ENCODE measurements around the gene CHD2. TPM values are rescaled to one million over a fixed set of nuclear protein-coding genes. Genes with fewer than 3 reads are reported as not detected.

Gene CHD2
- total RNA-seq, 1 experiment from 2014 or later, result 81.8 TPM

GRCh38 chr15:92952458-92952850, 52.3 kb downstream of the CHD2 start:
- DNase-seq (ENCODE audit: low read depth, low spot score) (no peak), ATAC-seq (no peak)
- TF ChIP-seq POLR2AphosphoS5 (IDR thresholded peaks at IDR 0.05; ENCODE audit: low read depth, low read length) (no peak), TCF7L2 (IDR thresholded peaks at IDR 0.05; ENCODE audit: low read depth, low read length) (no peak), REST (IDR thresholded peaks at IDR 0.05; ENCODE audit: insufficient read depth in 1 of 2, low read depth in 2 of 2, low read length in 1 of 2) (no peak), SIN3A (IDR thresholded peaks at IDR 0.05; ENCODE audit: borderline replicate concordance, insufficient read depth, low read depth, low read length) (no peak)
- TF ChIP-seq, protein P1, sequence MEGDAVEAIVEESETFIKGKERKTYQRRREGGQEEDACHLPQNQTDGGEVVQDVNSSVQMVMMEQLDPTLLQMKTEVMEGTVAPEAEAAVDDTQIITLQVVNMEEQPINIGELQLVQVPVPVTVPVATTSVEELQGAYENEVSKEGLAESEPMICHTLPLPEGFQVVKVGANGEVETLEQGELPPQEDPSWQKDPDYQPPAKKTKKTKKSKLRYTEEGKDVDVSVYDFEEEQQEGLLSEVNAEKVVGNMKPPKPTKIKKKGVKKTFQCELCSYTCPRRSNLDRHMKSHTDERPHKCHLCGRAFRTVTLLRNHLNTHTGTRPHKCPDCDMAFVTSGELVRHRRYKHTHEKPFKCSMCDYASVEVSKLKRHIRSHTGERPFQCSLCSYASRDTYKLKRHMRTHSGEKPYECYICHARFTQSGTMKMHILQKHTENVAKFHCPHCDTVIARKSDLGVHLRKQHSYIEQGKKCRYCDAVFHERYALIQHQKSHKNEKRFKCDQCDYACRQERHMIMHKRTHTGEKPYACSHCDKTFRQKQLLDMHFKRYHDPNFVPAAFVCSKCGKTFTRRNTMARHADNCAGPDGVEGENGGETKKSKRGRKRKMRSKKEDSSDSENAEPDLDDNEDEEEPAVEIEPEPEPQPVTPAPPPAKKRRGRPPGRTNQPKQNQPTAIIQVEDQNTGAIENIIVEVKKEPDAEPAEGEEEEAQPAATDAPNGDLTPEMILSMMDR (IDR thresholded peaks at IDR 0.05), result no peak
- CTCF ChIA-PET, result no interaction called here
- POLR2A ChIA-PET, result no interaction called here
- intact Hi-C loops (cut with micrococcal nuclease; ENCODE audit: unreplicated experiment) (no loop called here), in situ Hi-C loops (cut with HindIII; ENCODE audit: low pct_unique_long_range_greater_than_20kb, low sequenced_read_pairs) (no loop called here)
- no peak overlapping the region for H3K27ac ChIP-seq (ENCODE audit: low read length)
- no peaks in the 10 kb centered on the region for H3K4me1 ChIP-seq (ENCODE audit: control insufficient read depth, insufficient read depth, low read length)
- H3K27me3 ChIP-seq (ENCODE audit: control insufficient read depth, insufficient read depth, low read length), result no peaks in the 10 kb centered on the region
- H3K4me3 ChIP-seq (ENCODE audit: low read depth in 2 of 2, low read length in 2 of 2), result no peak overlapping the region
- H3K36me3 ChIP-seq (ENCODE audit: control insufficient read depth, insufficient read depth, low read length), result peaks cover 87% of the 10 kb centered on the region
- BruUV-seq (replicated peaks), result no TSS peak
- peaks cover 21% of the 10 kb centered on the region for H3K9me3 ChIP-seq (ENCODE audit: control insufficient read depth, insufficient read depth, low read depth, low read length)

- in situ Hi-C loops (cut with HindIII; ENCODE audit: low pct_unique_long_range_greater_than_20kb, low sequenced_read_pairs) (no loop called here), intact Hi-C loops (cut with micrococcal nuclease; ENCODE audit: unreplicated experiment) (no loop called here)
- ATAC-seq (no peak), DNase-seq (ENCODE audit: low read depth, low spot score) (no peak)
- TSS peak; percentile 6 for BruUV-seq (replicated peaks)
- Histone ChIP-seq H3K4me3 (ENCODE audit: low read depth in 2 of 2, low read length in 2 of 2) (no peak overlapping the region), H3K4me1 (ENCODE audit: control insufficient read depth, insufficient read depth, low read length) (no peaks in the 10 kb centered on the region), H3K36me3 (ENCODE audit: control insufficient read depth, insufficient read depth, low read length) (peaks cover 84% of the 10 kb centered on the region), H3K27me3 (ENCODE audit: control insufficient read depth, insufficient read depth, low read length) (no peaks in the 10 kb centered on the region), H3K27ac (ENCODE audit: low read length) (no peak overlapping the region), H3K9me3 (ENCODE audit: control insufficient read depth, insufficient read depth, low read depth, low read length) (peaks cover 13% of the 10 kb centered on the region)
- CTCF ChIA-PET, result interaction anchor here (0.9 kb wide), 1 partner anchor 77 kb away, joined by 3 read pairs; no protein-coding TSS in a partner anchor
- POLR2A ChIA-PET, result no interaction called here
- TF ChIP-seq, protein P1 (IDR thresholded peaks at IDR 0.05), result no peak
- TF ChIP-seq SIN3A (IDR thresholded peaks at IDR 0.05; ENCODE audit: borderline replicate concordance, insufficient read depth, low read depth, low read length) (no peak), TCF7L2 (IDR thresholded peaks at IDR 0.05; ENCODE audit: low read depth, low read length) (no peak), REST (IDR thresholded peaks at IDR 0.05; ENCODE audit: insufficient read depth in 1 of 2, low read depth in 2 of 2, low read length in 1 of 2) (no peak), POLR2AphosphoS5 (IDR thresholded peaks at IDR 0.05; ENCODE audit: low read depth, low read length) (no peak)
These were observed 53.4 kb downstream of the CHD2 start for GRCh38 chr15:92953566-92953965.
